ENCODE measurements around the gene ADCY7. TPM values are rescaled to one million over a fixed set of nuclear protein-coding genes. Genes with fewer than 3 reads are reported as not detected.
A peak's percentile ranks its signal among the peaks of the same experiment; 100 is the strongest.
"Not testable (repeated sequence)": the region's sequence is repeated elsewhere in the genome, so short reads cannot be mapped to it uniquely, and the experiment has no call there.

ADCY7 gene
- total RNA-seq, 1 experiment from 2014 or later = 38.5 TPM

GRCh38 chr16:50334106-50334975, 68.0 kb downstream of the ADCY7 start:
- DNase-seq (ENCODE audit: low read depth) = no peak

- peak; percentile 18 for DNase-seq (ENCODE audit: low read depth)
These were observed 69.0 kb downstream of the ADCY7 start for GRCh38 chr16:50335196-50335958.

GRCh38 chr16:50336884-50337283, 70.5 kb downstream of the ADCY7 start:
- DNase-seq (ENCODE audit: low read depth) = no peak

- DNase-seq (ENCODE audit: low read depth) = peak; percentile 17
These were observed 72.2 kb downstream of the ADCY7 start for GRCh38 chr16:50338371-50339231.

- no peak for DNase-seq (ENCODE audit: low read depth)
These were observed 74.2 kb downstream of the ADCY7 start for GRCh38 chr16:50340578-50340977.

- not testable (repeated sequence) for DNase-seq (ENCODE audit: low read depth)
These were observed 77.2 kb downstream of the ADCY7 start for GRCh38 chr16:50343566-50343965.

GRCh38 chr16:50345210-50345609, 78.9 kb downstream of the ADCY7 start:
- not testable (repeated sequence) for DNase-seq (ENCODE audit: low read depth)

- no peak for DNase-seq (ENCODE audit: low read depth)
These were observed 84.8 kb downstream of the ADCY7 start for GRCh38 chr16:50351116-50351515.

- no peak for DNase-seq (ENCODE audit: low read depth)
These were observed 85.6 kb downstream of the ADCY7 start for GRCh38 chr16:50351952-50352351.

GRCh38 chr16:50354082-50354481, 87.7 kb downstream of the ADCY7 start:
- DNase-seq (ENCODE audit: low read depth) = no peak

- DNase-seq (ENCODE audit: low read depth) = no peak
These were observed 88.5 kb downstream of the ADCY7 start for GRCh38 chr16:50354629-50355456.

- DNase-seq (ENCODE audit: low read depth) = no peak
These were observed 93.3 kb downstream of the ADCY7 start for GRCh38 chr16:50359626-50360025.

- no peak for DNase-seq (ENCODE audit: low read depth)
These were observed 93.9 kb downstream of the ADCY7 start for GRCh38 chr16:50360033-50360778.

- DNase-seq (ENCODE audit: low read depth) = no peak
These were observed 94.4 kb downstream of the ADCY7 start for GRCh38 chr16:50360779-50361178.

GRCh38 chr16:50363656-50364055, 97.3 kb downstream of the ADCY7 start:
- no peak for DNase-seq (ENCODE audit: low read depth)

- no peak for DNase-seq (ENCODE audit: low read depth)
These were observed 99.6 kb downstream of the ADCY7 start for GRCh38 chr16:50365791-50366575.

Data from LHCN-M2 (cell line).